Measurements from ENCODE around the gene ADM2. TPM values are rescaled to one million over a fixed set of nuclear protein-coding genes. Genes with fewer than 3 reads are reported as not detected.
"Not testable (repeated sequence)": the region's sequence is repeated elsewhere in the genome, so short reads cannot be mapped to it uniquely, and the experiment has no call there.

Gene ADM2
- polyA plus RNA-seq, 2 donors: 2.2 to 3.6 TPM

- peak overlapping the region; percentile 59 to 63 for H3K4me3 ChIP-seq (ENCODE audit: low read depth in 1 of 2, low read length in 2 of 2)
- no peaks in the 10 kb centered on the region for H3K27me3 ChIP-seq (ENCODE audit: control insufficient read depth in 1 of 2, insufficient read depth in 2 of 2, low read length in 2 of 2)
- no peaks in the 10 kb centered on the region for H3K36me3 ChIP-seq (ENCODE audit: control insufficient read depth in 2 of 2, insufficient read depth in 2 of 2, low read length in 1 of 2)
- no peaks in the 10 kb centered on the region for H3K9me3 ChIP-seq (ENCODE audit: control insufficient read depth in 2 of 2, insufficient read depth in 1 of 2, low read depth in 1 of 2, low read length in 1 of 2)
- H3K4me1 ChIP-seq (ENCODE audit: control insufficient read depth in 2 of 2, insufficient read depth in 2 of 2, low read length in 1 of 2): peaks cover 5 to 23% of the 10 kb centered on the region in 2 donors
- WGBS, 2 donors: 3 to 4% methylated on average over 53 of the region's 53 CpGs
- H3K27ac ChIP-seq (ENCODE audit: low read depth in 2 of 2, low read length in 1 of 2): peak overlapping the region; percentile 96 to 99
Observed at GRCh38 chr22:50530877-50531545, 49.7 kb downstream of the ADM2 start.

- Histone ChIP-seq H3K27me3 (ENCODE audit: control insufficient read depth in 1 of 2, insufficient read depth in 2 of 2, low read length in 2 of 2) (no peaks in the 10 kb centered on the region), H3K9me3 (ENCODE audit: control insufficient read depth in 2 of 2, insufficient read depth in 1 of 2, low read depth in 1 of 2, low read length in 1 of 2) (no peaks in the 10 kb centered on the region), H3K27ac (ENCODE audit: low read depth in 2 of 2, low read length in 1 of 2) (peak overlapping the region; percentile 96 to 99), H3K36me3 (ENCODE audit: control insufficient read depth in 2 of 2, insufficient read depth in 2 of 2, low read length in 1 of 2) (no peaks in the 10 kb centered on the region), H3K4me1 (ENCODE audit: control insufficient read depth in 2 of 2, insufficient read depth in 2 of 2, low read length in 1 of 2) (peaks cover 3 to 22% of the 10 kb centered on the region in 2 donors), H3K4me3 (ENCODE audit: low read depth in 1 of 2, low read length in 2 of 2) (peak overlapping the region; percentile 59 to 63)
- 0% methylated on average over 29 to 44 of the region's 44 CpGs for WGBS, 2 donors
Observed at GRCh38 chr22:50531546-50531961, 50.2 kb downstream of the ADM2 start.

DNA sequence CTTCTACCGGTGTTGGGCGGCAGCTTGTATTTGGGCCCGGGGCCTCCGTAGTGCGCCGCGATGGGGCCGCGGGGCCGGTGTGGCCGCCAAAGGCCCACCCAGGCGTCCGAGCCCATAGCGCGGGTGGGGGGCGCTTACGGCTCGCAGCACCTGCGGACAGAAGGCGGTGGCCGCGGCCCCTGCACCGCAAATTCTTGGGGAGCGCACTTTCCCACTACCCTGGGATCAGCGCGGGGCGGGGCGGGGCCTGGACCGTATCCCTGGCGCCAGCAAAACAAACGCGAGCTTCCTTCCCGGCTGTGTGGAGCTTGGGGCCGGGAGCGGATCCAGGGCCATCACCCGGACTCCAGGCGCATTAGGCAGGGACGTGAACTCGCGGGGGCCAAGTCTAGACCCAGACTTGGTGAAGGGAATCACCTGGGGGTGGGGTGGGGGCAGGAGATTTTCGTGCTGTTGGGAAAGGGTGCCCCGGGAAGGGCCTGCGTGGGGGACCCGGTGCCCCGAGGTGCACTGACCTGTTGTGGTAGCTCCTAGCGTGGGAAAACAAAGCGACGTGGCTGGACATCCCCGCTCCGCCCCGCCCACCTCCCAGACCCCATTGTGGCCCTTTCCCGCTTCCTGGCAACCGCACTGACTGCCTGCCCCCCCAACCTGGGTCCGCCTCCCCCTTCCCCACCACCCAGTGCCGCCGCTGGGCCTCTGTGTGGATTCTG, 50.8 kb downstream of the ADM2 start:
- peaks cover 1 to 17% of the 10 kb centered on the region in 2 donors for H3K4me1 ChIP-seq (ENCODE audit: control insufficient read depth in 2 of 2, insufficient read depth in 2 of 2, low read length in 1 of 2)
- no peaks in the 10 kb centered on the region for H3K27me3 ChIP-seq (ENCODE audit: control insufficient read depth in 1 of 2, insufficient read depth in 2 of 2, low read length in 2 of 2)
- 2 to 3% methylated on average over 53 to 56 of the region's 56 CpGs for WGBS, 2 donors
- peak overlapping the region; percentile 96 to 99 for H3K27ac ChIP-seq (ENCODE audit: low read depth in 2 of 2, low read length in 1 of 2)
- H3K9me3 ChIP-seq (ENCODE audit: control insufficient read depth in 2 of 2, insufficient read depth in 1 of 2, low read depth in 1 of 2, low read length in 1 of 2): no peaks in the 10 kb centered on the region
- peak overlapping the region; percentile 59 to 63 for H3K4me3 ChIP-seq (ENCODE audit: low read depth in 1 of 2, low read length in 2 of 2)
- no peaks in the 10 kb centered on the region for H3K36me3 ChIP-seq (ENCODE audit: control insufficient read depth in 2 of 2, insufficient read depth in 2 of 2, low read length in 1 of 2)

GRCh38 chr22:50532824-50533796, 51.8 kb downstream of the ADM2 start:
- Histone ChIP-seq H3K9me3 (ENCODE audit: control insufficient read depth in 2 of 2, insufficient read depth in 1 of 2, low read depth in 1 of 2, low read length in 1 of 2) (peaks cover 0 to 2% of the 10 kb centered on the region in 2 donors), H3K27me3 (ENCODE audit: control insufficient read depth in 1 of 2, insufficient read depth in 2 of 2, low read length in 2 of 2) (no peaks in the 10 kb centered on the region), H3K4me3 (ENCODE audit: low read depth in 1 of 2, low read length in 2 of 2) (no peak overlapping the region), H3K27ac (ENCODE audit: low read depth in 2 of 2, low read length in 1 of 2) (peak overlapping the region; percentile 96 to 99), H3K36me3 (ENCODE audit: control insufficient read depth in 2 of 2, insufficient read depth in 2 of 2, low read length in 1 of 2) (no peaks in the 10 kb centered on the region), H3K4me1 (ENCODE audit: control insufficient read depth in 2 of 2, insufficient read depth in 2 of 2, low read length in 1 of 2) (peaks cover 2 to 13% of the 10 kb centered on the region in 2 donors)
- WGBS, 2 donors: 66 to 78% methylated on average over 19 of the region's 19 CpGs

DNA sequence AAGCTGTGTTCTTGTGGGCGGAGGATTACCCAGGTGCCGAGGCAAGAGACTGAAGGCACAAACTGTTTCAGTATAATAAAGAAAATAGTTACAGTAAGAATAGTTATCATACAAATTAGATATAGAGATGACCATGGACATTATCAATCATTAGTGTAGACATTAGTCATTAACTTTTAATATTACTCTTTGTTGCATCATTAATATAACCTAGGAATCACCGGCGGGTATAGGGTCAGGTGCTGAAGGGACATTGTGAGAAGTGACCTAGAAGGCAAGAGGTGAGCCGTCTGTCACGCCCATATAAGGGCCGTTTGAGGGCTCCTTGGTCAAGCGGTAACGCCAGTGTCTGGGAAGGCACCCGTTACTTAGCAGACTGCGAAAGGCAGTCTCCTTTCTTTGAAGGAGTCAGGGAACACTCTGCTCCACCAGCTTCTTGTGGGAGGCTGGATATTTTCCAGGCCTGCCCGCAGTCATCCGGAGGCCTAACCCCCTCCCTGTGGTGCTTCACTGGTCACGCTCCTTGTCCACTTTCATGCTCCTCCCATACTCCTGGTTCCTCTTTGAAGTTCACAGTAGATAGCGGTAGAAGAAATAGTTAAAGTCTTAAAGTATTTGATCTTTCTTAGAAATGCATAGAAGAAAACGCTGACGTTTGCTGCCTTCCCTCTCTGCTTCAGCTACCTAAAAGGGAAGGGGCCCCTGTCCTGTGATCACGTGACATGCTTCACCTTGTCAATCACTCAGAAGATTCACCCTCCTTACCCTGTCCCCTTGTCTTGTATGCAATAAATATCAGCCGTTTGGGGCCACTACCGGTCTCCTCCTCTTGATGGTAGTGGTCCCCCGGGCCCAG, 52.7 kb downstream of the ADM2 start:
- H3K9me3 ChIP-seq (ENCODE audit: control insufficient read depth in 2 of 2, insufficient read depth in 1 of 2, low read depth in 1 of 2, low read length in 1 of 2); H3K27ac ChIP-seq (ENCODE audit: low read depth in 2 of 2, low read length in 1 of 2); H3K27me3 ChIP-seq (ENCODE audit: control insufficient read depth in 1 of 2, insufficient read depth in 2 of 2, low read length in 2 of 2); H3K4me1 ChIP-seq (ENCODE audit: control insufficient read depth in 2 of 2, insufficient read depth in 2 of 2, low read length in 1 of 2); H3K36me3 ChIP-seq (ENCODE audit: control insufficient read depth in 2 of 2, insufficient read depth in 2 of 2, low read length in 1 of 2); H3K4me3 ChIP-seq (ENCODE audit: low read depth in 1 of 2, low read length in 2 of 2): not testable (repeated sequence)
- 65 to 67% methylated on average over 21 of the region's 21 CpGs for WGBS, 2 donors

DNA sequence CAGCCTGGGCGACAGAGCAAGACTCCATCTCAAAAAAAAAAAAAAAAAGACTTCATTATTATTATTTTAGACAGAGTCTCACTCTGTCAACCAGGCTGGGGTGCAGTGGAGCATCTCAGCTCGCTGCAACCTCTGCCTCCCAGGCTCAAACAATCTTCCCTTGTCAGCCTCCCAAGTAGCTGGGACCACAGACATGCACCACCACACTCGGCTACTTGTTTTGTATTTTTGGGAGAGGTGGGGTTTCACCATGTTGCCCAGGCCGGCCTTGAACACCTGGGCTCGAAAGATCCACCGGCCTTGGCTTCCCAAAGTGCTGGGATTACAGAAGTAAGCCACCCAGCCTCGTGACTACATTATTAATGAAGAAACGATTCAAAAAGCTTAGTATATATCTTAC, 53.8 kb downstream of the ADM2 start:
- Histone ChIP-seq H3K4me1 (ENCODE audit: control insufficient read depth in 2 of 2, insufficient read depth in 2 of 2, low read length in 1 of 2) (peaks cover 2 to 6% of the 10 kb centered on the region in 2 donors), H3K27me3 (ENCODE audit: control insufficient read depth in 1 of 2, insufficient read depth in 2 of 2, low read length in 2 of 2) (no peaks in the 10 kb centered on the region), H3K36me3 (ENCODE audit: control insufficient read depth in 2 of 2, insufficient read depth in 2 of 2, low read length in 1 of 2) (no peaks in the 10 kb centered on the region), H3K27ac (ENCODE audit: low read depth in 2 of 2, low read length in 1 of 2) (no peak overlapping the region), H3K4me3 (ENCODE audit: low read depth in 1 of 2, low read length in 2 of 2) (no peak overlapping the region), H3K9me3 (ENCODE audit: control insufficient read depth in 2 of 2, insufficient read depth in 1 of 2, low read depth in 1 of 2, low read length in 1 of 2) (peaks cover 0 to 2% of the 10 kb centered on the region in 2 donors)
- WGBS, 2 donors: 86% methylated on average over 7 to 8 of the region's 8 CpGs

Other genes starting within 250 kb of the ADM2 start
- gene TUBGCP6, start 236.5 kb upstream of the ADM2 start, polyA plus RNA-seq: 10 to 100 TPM; 19.3 to 37.9 TPM
- gene HDAC10, start 230.3 kb upstream of the ADM2 start, polyA plus RNA-seq: 10 to 100 TPM; 22.0 to 42.4 TPM
- gene MAPK12, start 219.9 kb upstream of the ADM2 start, polyA plus RNA-seq: 1 to 10 TPM; 3.0 to 3.4 TPM
- 1 to 10 TPM; 5.4 to 6.1 TPM for gene MAPK11, start 211.2 kb upstream of the ADM2 start, polyA plus RNA-seq
- gene PLXNB2, start 173.9 kb upstream of the ADM2 start, polyA plus RNA-seq: 100 to 1,000 TPM; 107 to 186 TPM
- 1 to 10 TPM; 2.4 to 6.8 TPM for gene DENND6B, start 154.5 kb upstream of the ADM2 start, polyA plus RNA-seq
- gene PPP6R2, start 138.2 kb upstream of the ADM2 start, polyA plus RNA-seq: 10 to 100 TPM; 30.2 to 38.2 TPM
- gene SBF1, start 6.5 kb upstream of the ADM2 start, polyA plus RNA-seq: 10 to 100 TPM; 44.3 to 73.5 TPM
- not detected for gene MIOX, start 5.3 kb downstream of the ADM2 start, polyA plus RNA-seq
- 10 to 100 TPM; 44.1 to 64.9 TPM for gene LMF2, start 26.2 kb downstream of the ADM2 start, polyA plus RNA-seq
- gene NCAPH2, start 26.7 kb downstream of the ADM2 start, polyA plus RNA-seq: 10 to 100 TPM; 32.9 to 35.4 TPM
- 1 to 10 TPM in 1 of 2 donors, under 1 TPM in 1; 0.61 to 3.2 TPM for gene SCO2, start 44.1 kb downstream of the ADM2 start, polyA plus RNA-seq
- 10 to 100 TPM; 35.7 to 48.0 TPM for gene TYMP, start 48.5 kb downstream of the ADM2 start, polyA plus RNA-seq
- gene KLHDC7B, start 64.4 kb downstream of the ADM2 start, polyA plus RNA-seq: under 1 TPM; 0.12 to 0.14 TPM
- under 1 TPM in 1 of 2 donors, not detected in 1; 0.32 TPM for gene SYCE3, start 81.4 kb downstream of the ADM2 start, polyA plus RNA-seq
- gene CPT1B, start 96.9 kb downstream of the ADM2 start, polyA plus RNA-seq: 10 to 100 TPM in 1 of 2 donors, 1 to 10 TPM in 1; 9.4 to 55.5 TPM
- 100 to 1,000 TPM in 1 of 2 donors, 10 to 100 TPM in 1; 50.1 to 110 TPM for gene CHKB, start 101.3 kb downstream of the ADM2 start, polyA plus RNA-seq
- under 1 TPM; 0.55 to 0.61 TPM for gene MAPK8IP2, start 119.2 kb downstream of the ADM2 start, polyA plus RNA-seq
- 10 to 100 TPM; 25.8 to 52.1 TPM for gene ARSA, start 146.6 kb downstream of the ADM2 start, polyA plus RNA-seq
- gene SHANK3, start 191.3 kb downstream of the ADM2 start, polyA plus RNA-seq: 1 to 10 TPM; 4.1 to 9.0 TPM